ENCODE measurements around the gene GSK3A.
"Not testable (repeated sequence)": the region's sequence is repeated elsewhere in the genome, so short reads cannot be mapped to it uniquely, and the experiment has no call there.

GSK3A gene

DNA sequence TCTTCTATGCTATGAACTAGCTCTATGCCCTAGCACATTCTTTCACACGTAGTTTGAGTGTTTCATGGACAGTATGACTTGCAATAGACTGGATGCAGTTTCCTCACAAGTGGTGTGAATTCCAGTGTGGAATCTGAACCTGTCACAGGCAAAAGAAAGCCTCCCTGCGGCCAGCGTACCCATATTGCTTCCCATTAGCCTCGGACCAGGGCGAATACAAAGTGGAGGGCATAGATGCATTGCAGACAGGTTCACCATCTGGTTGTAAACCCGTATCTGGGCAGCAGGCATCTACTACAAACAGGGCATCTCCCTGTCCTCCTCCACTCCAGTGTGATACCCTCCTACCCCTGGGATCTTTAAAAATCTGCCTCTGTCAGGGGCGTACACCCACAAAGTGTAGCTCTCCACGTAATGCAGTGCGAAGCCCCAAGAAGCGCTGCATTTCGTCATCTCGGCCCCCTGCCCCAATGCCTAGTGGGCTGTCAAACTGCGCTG, 25.3 kb upstream of the GSK3A start:
- no peak for DNase-seq

DNA sequence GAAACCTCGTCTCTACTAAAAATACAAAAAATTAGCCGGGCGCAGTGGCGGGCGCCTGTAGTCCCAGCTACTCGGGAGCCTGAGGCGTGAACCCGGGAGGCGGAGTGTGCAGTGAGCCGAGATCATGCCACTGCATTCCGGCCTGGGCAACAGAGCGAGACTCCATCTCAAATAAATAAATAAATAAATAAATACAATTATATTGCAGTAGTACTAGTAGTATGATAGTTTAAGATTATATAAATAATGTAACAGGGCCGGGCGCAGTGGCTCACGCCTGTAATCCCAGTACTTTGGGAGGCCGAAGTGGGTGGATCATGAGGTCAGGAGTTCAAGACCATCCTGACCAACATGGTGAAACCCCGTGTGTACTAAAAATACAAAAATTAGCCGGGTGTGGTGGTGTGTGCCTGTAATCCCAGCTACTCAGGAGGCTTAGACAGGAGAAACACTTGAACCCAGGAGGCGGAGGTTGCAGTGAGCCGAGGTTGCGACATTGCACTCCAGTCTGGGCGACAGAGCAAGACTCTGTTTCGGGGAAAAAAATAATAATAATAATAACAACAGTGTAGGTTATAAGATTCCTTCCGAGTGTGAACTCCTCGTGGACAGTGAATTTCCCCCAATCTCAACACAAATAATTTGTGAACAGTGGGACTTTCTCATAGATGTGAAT, 24.7 kb upstream of the GSK3A start:
- not testable (repeated sequence) for DNase-seq

DNA sequence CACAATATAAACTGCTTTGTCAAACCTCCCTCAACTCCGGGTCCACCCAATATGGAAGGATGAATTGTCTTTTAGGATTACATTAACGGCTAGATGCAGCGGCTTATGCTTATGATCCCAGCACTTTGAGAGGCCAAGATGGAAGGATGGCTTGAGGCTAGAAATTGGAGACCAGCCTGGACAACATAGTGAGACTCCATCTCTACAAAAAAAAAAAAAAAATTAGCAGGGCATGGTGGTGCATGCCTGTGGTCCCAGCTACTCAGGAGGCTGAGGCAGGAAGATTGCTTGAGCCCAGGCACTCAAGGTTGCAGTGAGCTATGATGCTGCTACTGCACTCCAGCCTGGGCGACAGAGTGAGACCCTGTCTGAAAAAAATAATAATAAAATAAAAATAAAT, 23.7 kb upstream of the GSK3A start:
- not testable (repeated sequence) for DNase-seq

DNA sequence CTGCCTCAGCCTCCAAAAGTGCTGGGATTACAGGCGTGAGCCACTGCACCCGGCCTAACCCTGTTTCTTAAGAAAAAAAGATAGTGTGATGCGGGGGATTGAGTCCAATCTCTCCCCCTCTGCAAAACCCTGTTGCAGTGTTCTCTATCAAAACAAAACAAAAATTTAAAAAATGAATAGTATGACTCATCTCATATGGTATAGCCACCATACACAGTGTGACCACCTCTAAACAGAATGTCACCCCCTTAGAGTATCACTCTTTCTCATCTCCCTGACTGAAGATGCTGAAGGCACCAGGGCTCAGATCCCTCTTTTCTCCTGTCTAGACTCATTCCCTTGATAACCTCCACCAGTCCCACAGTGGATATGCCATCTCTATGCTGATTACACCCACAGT, 19.4 kb upstream of the GSK3A start:
- no peak for DNase-seq

DNA sequence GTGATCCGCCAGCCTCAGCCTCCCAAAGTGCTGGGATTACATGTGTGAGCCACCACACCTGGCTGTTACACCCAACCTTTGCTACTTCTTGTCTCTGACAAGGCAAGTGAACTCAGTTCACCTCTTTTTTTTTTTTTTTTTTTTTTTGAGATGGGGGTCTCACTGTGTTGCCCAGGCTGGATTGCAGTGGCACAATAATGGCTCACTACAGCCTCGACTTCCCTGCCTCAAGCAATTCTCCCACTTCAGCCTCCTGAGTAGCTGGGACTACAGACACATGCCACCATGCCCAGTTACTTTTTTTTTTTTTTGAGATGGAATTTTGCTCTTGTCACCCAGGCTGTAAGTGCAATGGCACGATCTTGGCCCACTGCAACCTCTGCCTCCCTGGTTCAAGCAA, 15.4 kb upstream of the GSK3A start:
- DNase-seq = not testable (repeated sequence)

DNA sequence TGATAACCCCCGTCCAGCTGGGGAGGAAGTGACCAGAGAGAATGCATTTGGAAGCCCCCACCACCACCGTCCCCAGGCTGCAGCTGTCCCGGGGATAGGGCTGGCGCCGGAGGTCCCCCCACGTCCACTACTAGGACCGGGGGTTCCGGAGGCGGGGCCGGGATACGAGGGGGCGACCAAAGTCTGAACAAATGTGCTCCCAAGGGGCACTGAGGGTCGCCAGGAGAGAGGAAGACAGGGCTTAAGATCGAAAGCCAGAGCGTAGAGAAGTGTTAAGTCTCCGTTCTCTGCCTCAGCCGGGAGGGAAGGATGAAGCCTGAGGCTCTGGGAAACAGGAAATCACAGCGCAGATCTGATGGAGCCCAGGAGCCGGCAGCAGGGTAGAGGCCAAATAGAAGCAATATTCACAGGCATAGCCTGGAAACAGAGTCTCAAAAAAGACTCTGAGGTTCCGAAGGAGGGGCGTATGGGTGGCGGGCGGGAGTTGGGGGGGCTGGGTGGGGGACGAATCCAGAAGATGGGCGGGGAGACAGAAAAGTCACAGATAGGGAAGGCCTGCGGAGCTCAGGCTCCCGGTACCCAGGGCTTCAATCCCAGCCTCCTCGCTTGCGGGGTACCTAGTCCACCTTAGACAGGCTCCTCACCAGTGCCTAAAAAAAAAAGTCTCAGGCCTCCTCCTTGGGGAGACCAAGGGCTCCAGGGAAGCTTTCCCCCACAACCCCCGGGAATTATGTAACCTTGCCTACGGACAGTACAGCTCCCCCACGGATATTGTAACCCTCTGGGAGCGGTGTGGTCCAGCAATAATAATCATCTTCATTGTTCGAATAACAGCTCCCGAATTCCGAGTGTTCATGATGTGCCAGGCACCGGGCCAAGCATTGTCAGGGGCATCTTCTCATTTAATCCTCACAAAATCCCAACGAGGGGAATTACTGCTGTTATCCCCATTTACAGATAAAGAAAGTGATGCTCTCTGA, 13.7 kb upstream of the GSK3A start:
- DNase-seq = no peak

DNA sequence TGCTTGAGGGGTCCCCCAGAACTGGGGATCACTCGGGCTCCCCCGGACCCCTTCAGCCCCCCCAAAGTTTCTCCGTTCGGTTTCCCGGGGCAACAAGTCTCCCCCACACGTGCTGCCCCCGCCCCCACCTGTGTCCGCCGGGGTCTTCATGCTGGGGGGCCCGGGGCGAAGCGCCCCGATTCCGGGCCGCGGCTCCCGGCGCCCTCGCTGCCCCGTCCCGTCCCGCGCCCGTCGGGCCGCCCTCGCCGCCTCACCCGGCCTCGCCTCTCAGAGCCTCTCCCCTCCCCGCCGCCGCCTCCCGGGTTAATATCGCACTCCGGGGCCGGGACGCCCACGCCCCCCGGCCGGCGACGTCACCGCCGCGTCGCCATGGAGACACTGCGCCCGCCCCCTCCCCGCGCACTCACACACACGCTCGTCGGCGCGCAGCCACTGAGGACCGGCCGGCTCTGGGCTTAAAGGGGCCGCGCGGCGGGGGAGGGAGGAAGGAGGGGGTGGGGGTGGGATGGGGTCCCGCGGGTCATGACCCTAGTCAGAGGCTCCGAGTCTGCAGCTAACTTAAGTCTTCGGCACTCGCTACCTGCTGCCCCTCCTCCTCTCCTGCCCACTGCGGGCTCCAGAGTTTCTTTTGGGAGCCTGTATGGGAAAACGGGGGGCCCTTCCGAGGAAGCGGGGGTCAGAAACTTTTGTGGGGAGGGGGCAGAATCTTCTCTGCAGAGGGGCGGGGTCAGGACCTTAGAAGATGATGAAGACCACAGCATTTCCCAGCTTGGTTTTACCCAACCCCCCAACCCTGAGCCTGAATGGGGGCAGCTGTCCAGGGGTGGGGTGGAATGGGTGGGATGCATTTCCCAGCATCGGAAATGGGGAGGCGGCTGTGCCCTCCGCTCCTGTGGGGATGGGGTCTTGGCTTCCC, 12.7 kb upstream of the GSK3A start, which contains the start of gene ERF:
Gene ERF, minus strand, starts transcription at position 279 of the 916 bp plus-strand sequence. Its CDS starts 129 bp downstream, at position 150.
- DNase-seq = peak; percentile 80 to 86

DNA sequence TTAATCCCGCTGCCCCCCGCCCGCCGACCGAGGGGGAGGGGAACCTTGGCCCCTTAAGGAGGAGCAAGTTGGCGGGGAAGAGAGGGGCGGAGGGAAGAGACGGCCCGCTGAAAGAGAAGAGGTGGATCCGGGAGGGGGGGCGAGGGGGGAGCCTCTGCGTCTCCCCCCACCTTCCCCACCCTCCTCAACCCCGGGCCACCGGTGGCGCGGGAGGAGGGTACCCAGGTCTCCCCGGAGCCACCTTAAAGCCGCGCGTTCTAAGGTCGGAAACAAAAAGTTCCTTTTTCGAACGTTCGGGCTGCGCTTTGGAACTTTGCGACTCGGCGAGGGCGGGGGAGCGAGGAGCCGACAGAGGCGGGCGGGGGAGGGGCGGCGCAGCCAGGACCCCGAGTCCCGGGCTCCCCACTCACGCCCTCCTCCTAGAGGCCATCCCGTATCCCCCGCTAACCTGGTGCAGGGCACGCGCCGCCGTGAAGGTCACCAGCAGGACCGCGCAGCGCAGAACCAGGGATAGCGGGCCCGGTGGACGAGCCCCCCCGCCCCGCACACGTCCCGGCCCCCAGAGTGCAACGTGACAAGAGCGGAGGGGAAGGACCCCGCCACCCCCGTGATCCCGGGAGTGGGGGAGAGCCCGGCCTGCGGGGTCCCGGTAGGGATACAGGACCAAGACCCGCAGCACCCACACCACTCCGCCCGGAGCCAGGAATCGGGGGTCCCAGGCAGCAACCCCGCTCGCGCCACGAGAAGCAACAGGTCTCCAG, 11.9 kb upstream of the GSK3A start:
- DNase-seq = peak in 1 of 2 experiments; percentile 55

DNA sequence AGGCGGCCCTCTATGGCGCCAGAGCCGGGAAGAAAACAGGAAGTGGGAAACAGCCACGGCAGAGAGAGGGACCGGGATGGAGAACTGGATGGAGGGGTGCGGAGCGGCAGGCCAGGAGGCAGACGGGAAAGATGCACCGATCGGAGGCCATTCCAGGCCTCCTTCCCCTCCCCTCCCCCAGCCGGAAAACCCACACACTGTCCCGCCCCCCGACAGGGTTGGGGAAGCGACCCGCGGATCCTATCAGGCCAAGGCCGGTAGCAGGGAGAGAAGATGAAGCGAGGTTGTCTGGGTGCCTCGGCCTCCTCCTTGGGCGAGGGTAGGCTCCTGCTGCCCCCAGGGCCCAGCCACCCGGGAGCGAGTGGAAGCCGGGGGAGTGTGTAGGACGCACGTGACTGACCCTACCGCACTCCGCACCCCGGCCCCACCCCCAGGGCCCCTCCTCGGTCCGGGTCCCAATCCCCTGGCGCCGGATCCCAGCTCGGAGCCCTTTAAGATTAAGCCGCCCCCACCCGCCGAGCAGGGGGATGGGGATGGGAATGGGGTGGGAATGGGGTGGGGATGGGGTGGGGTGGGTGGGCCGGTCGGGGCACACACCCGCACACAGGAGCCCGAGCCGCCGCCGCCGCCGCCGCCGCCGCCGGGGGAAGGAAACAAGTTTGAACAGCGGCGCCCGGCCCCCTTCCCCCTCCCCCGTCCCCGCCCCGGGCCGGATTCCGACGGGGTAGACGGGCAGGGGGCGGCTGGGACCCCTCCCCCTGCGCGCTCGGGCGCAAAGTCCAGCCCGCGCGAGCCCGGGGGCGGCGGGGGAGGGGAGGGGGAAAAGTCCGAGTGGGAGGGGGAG, 11.1 kb upstream of the GSK3A start:
- DNase-seq = peak in 1 of 2 experiments; percentile 18

DNA sequence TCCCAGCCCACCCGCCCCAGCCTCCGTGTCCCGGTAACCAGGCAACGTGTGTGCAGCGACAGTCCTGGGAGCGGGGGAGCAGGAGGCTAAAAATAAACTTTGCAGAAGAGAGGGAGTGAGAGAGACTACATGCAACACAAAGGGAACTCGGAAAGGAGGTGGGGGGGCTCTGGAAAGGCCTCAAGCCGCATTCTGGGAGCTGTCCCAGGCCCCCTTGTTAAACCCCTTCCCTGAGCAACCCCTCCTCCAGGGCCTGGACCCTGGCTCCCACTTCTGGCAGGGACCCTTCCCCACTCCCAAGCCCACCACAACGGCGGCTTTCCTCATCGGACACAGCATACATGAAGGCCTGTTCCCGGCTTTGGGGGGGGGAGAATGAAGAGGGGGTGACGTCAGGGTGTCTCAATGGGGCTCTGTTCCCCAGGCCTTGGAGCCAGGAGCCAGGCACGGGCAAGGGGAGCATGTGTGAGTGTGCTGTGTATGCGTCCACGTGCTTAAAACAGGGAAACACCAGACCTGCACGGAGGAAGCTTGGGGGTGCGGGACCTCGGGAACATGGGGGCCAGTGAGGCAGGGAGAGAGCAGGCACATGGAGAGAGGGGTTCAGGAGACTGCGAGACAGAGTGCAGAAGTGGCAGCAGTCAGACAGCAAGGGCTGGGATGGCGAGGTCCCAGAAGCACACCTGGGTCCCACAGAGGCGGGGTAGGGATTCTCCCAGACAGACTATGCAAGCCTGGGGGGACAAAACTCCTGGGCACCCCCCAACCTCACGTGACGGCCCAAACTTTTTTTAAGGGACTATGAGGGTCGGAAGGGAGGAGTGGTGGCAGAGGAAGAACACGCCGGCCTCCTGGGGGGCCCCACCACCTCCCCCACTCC, 10.2 kb upstream of the GSK3A start:
- DNase-seq = no peak

DNA sequence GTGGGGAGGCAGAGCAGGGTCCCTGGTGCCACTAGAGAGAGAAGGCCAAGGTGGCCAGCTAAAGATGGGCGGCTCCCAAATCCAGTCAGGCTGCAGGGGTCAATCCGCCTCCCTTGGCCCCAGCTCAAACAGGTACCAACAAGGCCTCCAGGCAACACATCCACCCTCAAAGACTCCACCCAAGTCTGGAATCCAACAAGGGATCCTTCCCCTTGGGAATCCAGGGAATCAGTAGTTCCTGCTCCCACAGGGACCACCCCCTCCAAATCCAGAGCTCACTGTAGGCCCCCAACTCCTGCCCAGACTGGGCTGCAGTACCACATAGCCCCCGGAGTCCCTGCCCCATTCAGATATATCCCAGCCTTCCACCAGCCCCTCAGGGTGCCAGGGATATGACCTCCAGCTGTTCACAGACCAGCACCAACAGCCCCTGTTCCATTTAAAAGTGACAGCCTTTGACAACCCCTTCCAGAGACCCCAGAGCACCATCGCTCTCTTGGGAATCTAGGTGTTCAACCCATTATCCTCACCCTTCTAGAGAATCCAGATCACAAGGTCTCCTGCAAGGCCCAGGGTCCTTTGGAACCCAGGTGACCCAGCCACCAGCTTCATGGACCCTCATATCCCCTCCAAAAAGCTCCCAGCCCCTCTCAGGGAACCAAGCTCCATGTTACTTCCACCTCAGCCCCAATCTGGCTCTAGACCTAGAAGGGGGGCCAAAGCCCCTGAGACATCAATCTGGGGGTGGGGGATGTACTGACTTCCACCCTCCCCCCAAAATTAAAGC, 9.4 kb upstream of the GSK3A start:
- no peak for DNase-seq

DNA sequence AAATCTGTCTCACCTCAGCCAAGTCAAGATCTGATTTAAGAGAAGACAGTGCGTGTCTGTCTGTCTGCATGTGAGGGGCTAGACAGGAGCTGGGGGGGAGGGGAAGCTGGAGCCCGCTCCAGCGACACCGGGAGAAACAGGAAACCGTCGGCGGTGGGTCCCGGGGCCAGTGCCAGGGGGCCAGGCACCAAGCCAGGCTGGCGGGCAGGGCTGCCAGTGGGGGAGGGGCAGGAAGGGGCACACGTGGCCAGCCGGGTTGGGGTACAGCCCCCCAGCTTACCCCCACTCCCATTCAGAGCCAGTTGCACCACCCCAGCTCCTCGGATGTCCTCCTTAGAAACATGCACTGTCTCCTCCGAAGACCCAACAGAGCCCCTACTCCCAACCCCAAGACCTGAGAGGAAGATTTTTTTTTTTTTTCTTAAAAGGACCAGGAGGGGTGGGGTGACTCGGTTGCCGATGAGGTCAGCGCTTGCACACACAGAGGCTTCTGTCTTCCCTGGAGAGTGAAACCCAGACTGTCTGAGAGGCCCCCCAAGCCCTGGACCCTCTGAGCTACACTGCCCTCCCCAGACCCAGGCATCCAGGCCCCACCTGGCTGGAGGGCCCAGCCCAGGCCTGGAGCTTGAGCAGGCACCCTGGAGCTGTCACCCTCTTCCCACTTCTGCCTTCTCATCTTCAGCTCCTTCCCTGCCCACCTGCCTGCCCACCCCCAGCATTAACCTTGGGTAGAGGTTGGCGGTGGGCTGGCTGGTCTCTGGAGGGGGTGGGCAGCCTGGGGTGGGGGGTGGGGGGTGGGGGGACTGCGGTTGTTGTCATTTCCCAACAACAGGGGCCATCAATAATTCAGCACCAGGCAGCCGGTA, 8.5 kb upstream of the GSK3A start:
- DNase-seq = no peak

DNA sequence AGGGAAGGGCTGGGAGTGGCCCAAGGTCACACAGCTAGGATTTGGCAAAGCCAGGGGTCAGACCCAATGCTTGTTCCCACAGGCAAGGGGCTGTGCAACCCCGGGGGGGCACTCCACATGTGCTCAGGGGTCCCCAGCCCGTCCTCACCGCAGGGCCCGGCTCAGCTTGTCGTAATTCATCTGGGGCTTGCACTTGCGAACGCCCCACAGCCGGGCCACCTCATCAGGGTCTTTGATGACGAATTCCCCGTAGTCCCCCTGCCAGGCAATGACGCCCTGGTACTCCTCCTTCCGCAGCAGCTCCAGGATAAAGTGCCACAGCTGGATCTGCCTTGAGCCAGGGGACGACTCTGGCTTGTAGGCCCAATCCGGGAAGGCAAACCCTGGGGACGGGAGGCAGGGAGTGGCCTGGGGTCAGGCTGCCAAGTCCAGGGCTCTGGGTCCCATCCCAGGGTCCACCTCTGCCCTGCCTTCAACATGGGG, 7.8 kb upstream of the GSK3A start:
- no peak for DNase-seq

DNA sequence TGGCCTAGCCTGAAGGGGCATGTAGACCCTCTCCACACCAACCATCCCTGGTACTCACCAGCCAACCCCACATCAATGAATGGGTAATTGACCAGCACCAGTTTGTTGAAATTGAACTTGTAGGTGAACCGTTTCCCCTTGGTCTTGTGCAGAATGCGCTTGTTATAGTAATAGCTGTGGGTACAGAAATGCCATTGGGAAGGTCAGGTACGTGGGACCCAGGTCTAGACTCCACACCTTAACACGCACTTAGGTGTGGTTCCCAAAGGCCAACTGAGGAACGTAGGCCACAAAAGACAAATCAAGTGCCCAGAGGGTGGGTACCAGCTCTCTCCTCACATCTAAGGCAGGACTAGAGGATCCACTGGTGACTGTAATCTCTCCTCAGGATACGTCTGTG, 7.4 kb upstream of the GSK3A start:
- no peak for DNase-seq

DNA sequence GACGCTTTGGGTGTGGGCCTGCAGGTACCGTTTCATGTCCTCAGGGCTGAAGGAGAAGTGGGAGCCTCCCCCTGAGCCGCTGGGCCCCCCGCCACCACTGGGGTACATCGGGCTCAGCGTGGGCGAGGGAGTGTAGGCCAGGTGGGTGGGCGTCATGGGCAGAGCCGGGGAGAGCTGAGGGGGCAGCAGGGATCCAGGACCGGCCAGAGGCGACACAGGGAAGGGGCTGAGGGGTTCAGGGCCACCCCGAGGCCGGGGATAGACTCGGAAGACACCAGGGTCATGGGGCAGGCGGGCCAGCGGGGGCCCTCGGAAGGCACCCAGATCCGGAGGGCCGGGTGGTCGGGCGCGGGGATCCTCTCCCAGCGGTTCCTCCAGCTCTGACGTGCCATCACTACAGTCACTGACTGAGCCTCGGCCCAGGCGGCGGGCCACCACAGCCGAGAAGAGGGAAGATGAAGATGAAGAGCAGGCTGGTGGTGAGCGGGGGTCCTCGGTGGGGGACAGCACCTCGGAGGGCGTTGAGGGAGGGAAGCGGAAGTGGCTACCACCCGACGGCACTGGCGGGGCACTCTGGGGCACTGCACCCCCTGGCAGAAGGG, 6.8 kb upstream of the GSK3A start:
- no peak for DNase-seq

DNA sequence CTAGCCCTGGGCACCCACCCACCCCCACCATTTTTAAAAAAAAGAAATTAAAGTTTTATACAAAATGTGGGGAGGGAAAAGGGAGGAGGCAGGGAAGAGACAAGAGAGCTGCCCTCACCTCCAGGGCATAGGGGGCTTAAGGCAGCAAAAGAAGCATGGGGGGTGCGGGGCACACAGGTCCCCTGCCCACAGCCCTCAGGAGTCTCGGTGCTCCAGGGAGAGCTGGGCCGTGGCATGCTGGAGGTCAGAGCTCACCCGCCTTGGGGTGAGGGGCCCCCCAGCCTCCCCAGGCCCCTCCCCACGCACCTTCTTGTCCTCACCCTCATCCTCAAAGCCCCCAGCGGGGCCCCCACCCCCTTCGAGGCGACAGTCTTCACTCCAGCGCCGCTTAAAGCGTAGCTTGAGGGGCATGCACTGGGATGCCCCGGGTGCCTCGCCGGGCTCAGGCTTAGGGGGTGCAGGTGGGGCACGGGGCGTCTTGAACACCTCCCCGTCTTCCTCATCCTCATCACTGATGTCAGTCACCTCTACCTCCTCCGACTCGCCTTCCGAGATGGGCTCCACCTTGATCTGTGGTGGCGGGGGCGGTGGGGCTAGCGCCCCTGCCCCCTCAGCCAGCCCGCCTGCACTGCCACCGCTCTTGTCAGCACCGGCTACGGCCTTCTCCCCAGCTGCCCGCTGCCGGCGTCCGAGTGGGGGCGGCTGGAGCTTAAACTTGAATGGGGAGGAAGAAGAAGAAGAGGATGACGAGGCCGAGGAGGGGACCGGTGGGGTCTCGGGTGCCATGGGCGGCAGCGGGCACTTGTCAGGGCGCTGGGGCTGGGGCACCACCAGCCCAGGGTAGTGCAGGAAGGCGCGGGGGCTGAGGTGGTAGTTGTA, 6.1 kb upstream of the GSK3A start:
- no peak for DNase-seq

Measured in NCI-H2081 (cell line).